Articular chondrocyte of knee joint (primary cell): ENCODE measurements around the gene LRRD1. TPM values are rescaled to one million over a fixed set of nuclear protein-coding genes. Genes with fewer than 3 reads are reported as not detected.

ENCODE experiments used
- small RNA-seq: library from RNA; depleted of rRNA; stranded (forward); fragments of <200 nt; gene quantifications from one replicate; pipeline ENCODE3, GENCODE V24; 2012
- total RNA-seq: library from RNA; depleted of rRNA; stranded (reverse); fragments of >200 nt; gene quantifications from 2 replicates; pipeline ENCODE4 v1.2.3, GENCODE V29; 2012

LRRD1 gene
- 0.43 and 0.65 TPM in 2 replicates for total RNA-seq

GRCh38 chr7:92178928-92179924 is at the start of gene LRRD1:
TSS of gene LRRD1 (minus strand) at chr7:92179142. CDS start at chr7:92165202, 13,940 bp downstream.

GRCh38 chr7:92134271-92135051 is 44.5 kb downstream of the LRRD1 start, which contains the start of gene CYP51A1:
TSS of gene CYP51A1 (minus strand) at chr7:92134477. CDS start at chr7:92134364, 113 bp downstream.

Small RNA genes lying within 50 kb of the gene (small RNA-seq; reads per million reads assigned to genes)
- gene MIR1285-1 = not detected
- gene RF00019 = not detected

Other genes starting within 250 kb of the LRRD1 start
- gene AKAP9, start 238.3 kb downstream of the LRRD1 start, total RNA-seq = 61.0 and 72.4 TPM in 2 replicates
- gene CYP51A1, start 44.7 kb downstream of the LRRD1 start, total RNA-seq = 162 and 202 TPM in 2 replicates
- 63.2 and 76.4 TPM in 2 replicates for gene KRIT1, start 66.8 kb upstream of the LRRD1 start, total RNA-seq
- gene ANKIB1, start 66.8 kb upstream of the LRRD1 start, total RNA-seq = 94.9 and 113 TPM in 2 replicates